ENCODE measurements around the gene CCDC146.
"Not testable (repeated sequence)": the region's sequence is repeated elsewhere in the genome, so short reads cannot be mapped to it uniquely, and the experiment has no call there.

CCDC146 gene

DNA sequence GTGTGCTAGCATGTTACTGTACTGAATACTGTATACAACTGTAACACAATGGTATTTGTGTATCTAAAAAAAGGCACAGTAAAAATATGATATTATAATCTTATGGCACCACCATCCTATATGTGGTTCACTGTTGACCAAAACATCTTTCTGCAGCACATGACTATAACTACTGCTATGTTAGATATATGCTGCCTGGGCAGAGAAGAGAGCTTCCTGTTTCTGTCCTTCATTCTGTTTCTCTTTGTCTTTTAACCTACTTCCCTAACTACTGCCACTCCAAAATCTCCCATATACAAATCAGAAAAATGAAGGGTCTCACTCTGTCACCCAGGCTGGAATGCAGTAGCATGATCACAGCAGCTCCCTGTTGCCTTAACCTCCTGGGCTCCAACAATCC is 86.0 kb downstream of the CCDC146 start:
- TF ChIP-seq CTCF (IDR thresholded peaks at IDR 0.05; ENCODE audit: low read length, missing control alignments): no peak
- H3K4me3 ChIP-seq (replicated peaks; ENCODE audit: low read depth, low read length): no peak overlapping the region
- no peak for DNase-seq (ENCODE audit: low read depth)

DNA sequence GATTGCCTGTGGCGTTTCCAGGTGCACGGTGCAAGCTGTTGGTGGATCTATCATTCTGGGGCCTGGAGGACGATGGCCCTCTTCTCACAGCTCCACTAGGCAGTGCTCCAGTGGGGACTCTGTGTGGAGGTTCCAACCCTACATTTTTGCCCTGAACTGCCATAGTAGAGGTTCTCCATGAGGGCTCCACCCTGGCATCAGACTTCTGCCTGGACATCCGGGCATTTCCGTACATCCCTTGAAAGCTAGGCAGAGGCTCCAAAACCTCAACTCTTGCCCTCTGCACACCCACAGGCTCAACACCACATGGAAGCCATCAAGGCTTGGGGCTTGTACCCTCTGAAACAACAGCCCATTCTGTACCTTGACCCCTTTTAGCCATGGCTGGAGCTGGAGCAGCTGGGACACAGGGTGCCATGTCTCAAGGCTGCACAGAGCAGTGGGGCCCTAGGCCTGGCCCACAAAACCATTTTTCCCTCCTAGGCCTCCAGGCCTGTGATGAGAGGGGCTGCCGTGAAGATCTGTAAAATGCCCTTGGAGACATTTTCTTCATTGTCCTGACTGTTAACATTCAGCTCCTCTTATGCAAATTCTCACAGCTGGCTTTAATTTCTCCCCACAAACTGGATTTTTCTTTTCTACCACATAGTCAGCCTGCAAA is 87.2 kb downstream of the CCDC146 start:
- TF ChIP-seq CTCF (IDR thresholded peaks at IDR 0.05; ENCODE audit: low read length, missing control alignments): no peak
- no peak overlapping the region for H3K4me3 ChIP-seq (replicated peaks; ENCODE audit: low read depth, low read length)
- no peak for DNase-seq (ENCODE audit: low read depth)

DNA sequence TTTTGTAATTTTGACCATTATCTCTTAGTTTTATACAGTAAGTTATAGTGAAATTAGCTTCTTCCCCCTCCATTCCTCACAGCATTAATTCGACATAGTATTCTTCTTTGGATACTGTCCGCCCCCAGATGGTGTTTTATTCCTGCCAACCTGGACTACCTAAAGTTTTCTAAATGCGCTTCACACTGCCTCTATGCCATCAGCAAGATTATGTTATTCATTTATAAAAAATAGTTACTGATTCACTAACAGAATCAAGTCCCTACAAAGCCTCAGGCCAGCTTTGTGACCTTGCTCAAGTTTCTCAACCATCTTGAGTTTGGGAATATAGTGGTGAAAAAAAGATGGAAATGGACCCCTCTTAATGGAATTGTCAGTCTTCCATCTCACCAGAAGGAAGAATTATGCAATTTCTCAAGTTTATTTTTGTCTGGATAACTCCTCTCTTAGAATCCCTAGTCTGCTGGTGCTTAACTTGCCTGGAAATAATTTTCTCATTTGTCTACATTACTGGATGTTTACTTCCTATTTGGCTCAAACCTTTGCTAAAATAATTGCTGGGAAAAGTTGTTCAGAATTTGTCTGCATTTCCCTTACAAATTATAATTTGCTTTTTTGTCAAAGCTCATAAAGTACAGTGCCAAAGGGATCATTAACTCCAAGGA is 93.9 kb downstream of the CCDC146 start:
- no peak for DNase-seq (ENCODE audit: low read depth)
- TF ChIP-seq CTCF (IDR thresholded peaks at IDR 0.05; ENCODE audit: low read length, missing control alignments): no peak
- H3K4me3 ChIP-seq (replicated peaks; ENCODE audit: low read depth, low read length): no peak overlapping the region

DNA sequence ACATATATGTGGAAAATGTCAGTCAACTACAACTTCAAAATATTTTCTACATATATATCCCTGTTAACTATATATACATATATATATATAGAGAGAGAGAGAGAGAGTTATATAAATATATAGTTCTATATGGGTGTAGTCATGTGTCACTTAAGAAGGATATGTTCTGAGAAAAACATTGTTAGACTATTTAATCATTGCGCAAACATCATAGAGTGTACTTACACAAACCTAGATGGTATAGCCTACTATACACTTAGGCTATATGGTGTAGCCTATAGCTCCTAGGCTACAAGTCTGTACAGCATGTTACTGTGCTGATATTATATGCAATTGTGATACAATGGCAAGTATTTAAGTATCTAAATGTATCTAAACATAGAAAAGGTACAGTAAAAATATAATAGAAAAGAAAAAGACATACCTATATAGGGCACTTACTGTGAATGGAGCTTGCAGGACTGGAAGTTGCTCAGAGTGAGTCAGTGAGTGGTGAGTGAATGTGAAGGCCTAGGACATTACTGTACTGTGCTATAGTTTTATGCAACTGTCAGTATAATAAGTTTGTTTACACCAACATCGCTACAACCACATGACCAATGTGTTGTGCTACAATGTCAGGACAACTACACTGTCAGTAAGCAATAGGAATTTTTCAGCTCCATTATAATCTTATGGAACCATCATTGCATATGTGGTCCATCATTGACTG is 95.2 kb downstream of the CCDC146 start:
- no peak for DNase-seq (ENCODE audit: low read depth)
- H3K4me3 ChIP-seq (replicated peaks; ENCODE audit: low read depth, low read length): no peak overlapping the region
- no peak for TF ChIP-seq CTCF (IDR thresholded peaks at IDR 0.05; ENCODE audit: low read length, missing control alignments)

GRCh38 chr7:77219701-77220331 is 97.4 kb downstream of the CCDC146 start:
- H3K4me3 ChIP-seq (replicated peaks; ENCODE audit: low read depth, low read length); DNase-seq (ENCODE audit: low read depth): not testable (repeated sequence)

DNA sequence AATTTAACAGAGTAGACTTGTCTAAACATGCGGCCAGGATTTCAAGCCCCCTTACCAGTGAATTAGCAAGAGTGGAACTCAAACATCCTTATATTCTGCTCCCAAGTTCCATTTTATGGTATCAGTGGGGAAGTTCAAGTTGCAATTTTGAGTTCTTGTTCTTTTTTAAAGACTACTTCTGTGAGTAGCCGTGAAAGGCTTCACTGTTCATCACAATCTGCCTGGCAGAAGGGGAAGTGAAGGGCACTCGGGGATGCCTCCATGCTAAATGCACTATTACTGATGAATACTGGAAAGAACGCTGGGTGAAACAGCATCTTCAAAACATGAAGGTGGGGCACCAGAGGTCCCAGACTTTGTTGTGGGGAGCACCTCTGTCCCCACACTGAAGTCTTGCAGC is 99.7 kb downstream of the CCDC146 start:
- TF ChIP-seq CTCF (IDR thresholded peaks at IDR 0.05; ENCODE audit: low read length, missing control alignments): no peak
- no peak overlapping the region for H3K4me3 ChIP-seq (replicated peaks; ENCODE audit: low read depth, low read length)
- DNase-seq (ENCODE audit: low read depth): no peak

- TF ChIP-seq CTCF (IDR thresholded peaks at IDR 0.05; ENCODE audit: low read length, missing control alignments): no peak
- H3K4me3 ChIP-seq (replicated peaks; ENCODE audit: low read depth, low read length): no peak overlapping the region
- DNase-seq (ENCODE audit: low read depth): no peak
These were observed 100.4 kb downstream of the CCDC146 start for GRCh38 chr7:77222819-77223218.
